Right lobe of liver (tissue), 4 donors: ENCODE data around the gene ADAM23.

Experiments
- POLR2A ChIP-seq: fragments of 450-650 bp; IDR thresholded peaks from one replicate; pipeline ENCODE4 v1.6.1; 2017; ENCODE audit warnings: antibody characterized with exemption, mild to moderate bottlenecking
- TF ChIP-seq, protein P1 (sequence below), 4 donors: fragments of 200-600 bp in 3 of 4; fragments of 450-650 bp in 1 of 4; IDR thresholded peaks; one replicate each; pipeline versions ENCODE4 v1.5.1 to v1.8.0; 2016 to 2022; ENCODE audit warnings: antibody characterized with exemption in 4 of 4, mild to moderate bottlenecking in 2 of 4
- donor health status: DM: no; HTN: no; CAD: no.
- donor health status: DM: no; HTN: no; CAD: no.
- donor health status: DM: no; HTN: yes; CAD: no.

DNA sequence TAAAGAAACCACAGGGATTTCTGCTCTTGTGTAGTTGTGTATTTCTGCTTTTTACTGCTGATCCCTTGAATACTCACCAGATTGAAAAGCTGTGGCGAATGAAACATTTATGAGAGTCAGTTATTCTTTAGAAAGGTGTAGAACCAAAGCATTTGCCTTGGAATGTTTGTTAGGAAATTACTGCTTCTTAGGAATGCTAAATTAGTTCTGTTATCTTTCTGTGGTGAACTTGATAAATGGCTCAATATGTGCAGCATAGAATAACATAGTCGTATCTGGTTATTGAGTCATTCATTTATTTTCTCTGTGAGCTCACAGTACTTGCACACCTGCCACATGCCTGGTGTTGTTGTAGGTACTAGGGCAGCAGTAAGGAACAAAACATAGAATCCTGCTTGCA lies 142.0 kb downstream of the ADAM23 start:
- TF ChIP-seq, protein P1, sequence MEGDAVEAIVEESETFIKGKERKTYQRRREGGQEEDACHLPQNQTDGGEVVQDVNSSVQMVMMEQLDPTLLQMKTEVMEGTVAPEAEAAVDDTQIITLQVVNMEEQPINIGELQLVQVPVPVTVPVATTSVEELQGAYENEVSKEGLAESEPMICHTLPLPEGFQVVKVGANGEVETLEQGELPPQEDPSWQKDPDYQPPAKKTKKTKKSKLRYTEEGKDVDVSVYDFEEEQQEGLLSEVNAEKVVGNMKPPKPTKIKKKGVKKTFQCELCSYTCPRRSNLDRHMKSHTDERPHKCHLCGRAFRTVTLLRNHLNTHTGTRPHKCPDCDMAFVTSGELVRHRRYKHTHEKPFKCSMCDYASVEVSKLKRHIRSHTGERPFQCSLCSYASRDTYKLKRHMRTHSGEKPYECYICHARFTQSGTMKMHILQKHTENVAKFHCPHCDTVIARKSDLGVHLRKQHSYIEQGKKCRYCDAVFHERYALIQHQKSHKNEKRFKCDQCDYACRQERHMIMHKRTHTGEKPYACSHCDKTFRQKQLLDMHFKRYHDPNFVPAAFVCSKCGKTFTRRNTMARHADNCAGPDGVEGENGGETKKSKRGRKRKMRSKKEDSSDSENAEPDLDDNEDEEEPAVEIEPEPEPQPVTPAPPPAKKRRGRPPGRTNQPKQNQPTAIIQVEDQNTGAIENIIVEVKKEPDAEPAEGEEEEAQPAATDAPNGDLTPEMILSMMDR (IDR thresholded peaks at IDR 0.05): no peak
- TF ChIP-seq POLR2A: no peak
